Loucy (cell line): ENCODE data around the gene VEPH1.

Experiments used
- EZH2phosphoT487 ChIP-seq: fragments of 200-600 bp; IDR thresholded peaks from 2 replicates; pipeline ENCODE4 v1.6.1; 2018; ENCODE audit warnings: antibody characterized with exemption, mild to moderate bottlenecking, moderate library complexity, borderline replicate concordance
- TF ChIP-seq, protein P1 (sequence below): fragments of 200-600 bp; sonication (generic); conservative IDR thresholded peaks from 2 replicates; pipeline ENCODE4 v1.5.1; 2014; ENCODE audit warnings: mild to moderate bottlenecking, antibody characterized with exemption, low read length

DNA sequence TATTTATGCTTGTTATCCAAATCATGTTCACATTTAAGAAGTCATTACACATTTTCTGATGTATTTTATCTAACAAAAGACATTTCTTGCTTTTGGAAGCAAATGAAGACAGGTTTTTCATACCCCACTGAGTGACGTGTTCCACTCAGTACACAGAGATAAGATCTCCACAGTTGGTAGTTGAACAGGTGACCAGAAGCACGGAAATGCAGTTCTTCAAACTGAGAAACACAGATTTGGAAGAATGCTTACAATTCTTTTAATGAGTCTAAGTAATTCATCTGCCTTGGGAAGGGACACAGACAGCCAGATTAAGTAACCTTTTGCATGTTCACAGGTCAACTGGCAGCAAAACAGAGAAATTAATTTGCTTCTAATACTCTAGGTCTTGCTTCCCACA, 43.5 kb downstream of the VEPH1 start:
- TF ChIP-seq, protein P1, sequence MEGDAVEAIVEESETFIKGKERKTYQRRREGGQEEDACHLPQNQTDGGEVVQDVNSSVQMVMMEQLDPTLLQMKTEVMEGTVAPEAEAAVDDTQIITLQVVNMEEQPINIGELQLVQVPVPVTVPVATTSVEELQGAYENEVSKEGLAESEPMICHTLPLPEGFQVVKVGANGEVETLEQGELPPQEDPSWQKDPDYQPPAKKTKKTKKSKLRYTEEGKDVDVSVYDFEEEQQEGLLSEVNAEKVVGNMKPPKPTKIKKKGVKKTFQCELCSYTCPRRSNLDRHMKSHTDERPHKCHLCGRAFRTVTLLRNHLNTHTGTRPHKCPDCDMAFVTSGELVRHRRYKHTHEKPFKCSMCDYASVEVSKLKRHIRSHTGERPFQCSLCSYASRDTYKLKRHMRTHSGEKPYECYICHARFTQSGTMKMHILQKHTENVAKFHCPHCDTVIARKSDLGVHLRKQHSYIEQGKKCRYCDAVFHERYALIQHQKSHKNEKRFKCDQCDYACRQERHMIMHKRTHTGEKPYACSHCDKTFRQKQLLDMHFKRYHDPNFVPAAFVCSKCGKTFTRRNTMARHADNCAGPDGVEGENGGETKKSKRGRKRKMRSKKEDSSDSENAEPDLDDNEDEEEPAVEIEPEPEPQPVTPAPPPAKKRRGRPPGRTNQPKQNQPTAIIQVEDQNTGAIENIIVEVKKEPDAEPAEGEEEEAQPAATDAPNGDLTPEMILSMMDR, result no peak
- TF ChIP-seq EZH2phosphoT487, result no peak
